IMR-90 (cell line): ENCODE measurements around the gene GRIK5. TPM values are rescaled to one million over a fixed set of nuclear protein-coding genes. Genes with fewer than 3 reads are reported as not detected.

ENCODE experiments used
- ATAC-seq: fragments of 200-7000 bp; cut with Tn5 transposase; 2 replicates; pipeline ENCODE4 v1.9.1; 2020; ENCODE audit warnings: low read depth, mild to moderate bottlenecking, moderate library complexity
- BruUV-seq: library from RNA; stranded (reverse); fragments of 400-500 nt; replicated peaks from 2 replicates; lab custom pipeline; 2021; lab: Mats Ljungman, UMichigan
- CTCF ChIA-PET: fragments of 300-600 bp; formaldehyde crosslinking; extraction: SDS; loops from one replicate; lab custom pipeline; 2021; ENCODE audit warnings: antibody characterized with exemption; lab: Yijun Ruan, JAX
- POLR2A ChIA-PET: fragments of 300-600 bp; sonication (Branson Sonifier 250); formaldehyde crosslinking; loops from one replicate; lab custom pipeline; 2022; ENCODE audit warnings: antibody characterized with exemption; ENCODE audit not compliant: unreplicated experiment; lab: Charles Lee
- DNase-seq: peaks from one replicate; pipeline ENCODE4 v3.0.0; 2013
- H2AFZ ChIP-seq: replicated peaks from 2 replicates; pipeline ENCODE3; 2013; ENCODE audit warnings: low read length, mild to moderate bottlenecking; ENCODE audit not compliant: poor library complexity
- H2AK5ac ChIP-seq: 2 replicates; pipeline ENCODE4 v1.6.1; 2013; ENCODE audit warnings: low read depth, low read length, inconsistent platforms
- H2AK9ac ChIP-seq: replicated peaks from 2 replicates; pipeline ENCODE3; 2013; ENCODE audit warnings: mild to moderate bottlenecking, low read depth, low read length, moderate library complexity; ENCODE audit not compliant: poor library complexity
- H2BK120ac ChIP-seq: 2 replicates; pipeline ENCODE4 v1.6.1; 2013; ENCODE audit warnings: low read depth, low read length, inconsistent platforms
- H2BK15ac ChIP-seq: 3 replicates; pipeline ENCODE4 v1.6.1; 2013; ENCODE audit warnings: low read depth, low read length, inconsistent platforms
- H2BK20ac ChIP-seq: 2 replicates; pipeline ENCODE4 v1.6.1; 2013; ENCODE audit warnings: low read depth, mild to moderate bottlenecking, inconsistent platforms, low read length, moderate library complexity
- H2BK5ac ChIP-seq: 2 replicates; pipeline ENCODE4 v1.6.1; 2013; ENCODE audit warnings: mild to moderate bottlenecking, low read depth, low read length, inconsistent platforms; ENCODE audit not compliant: poor library complexity, severe bottlenecking
- H3K14ac ChIP-seq: replicated peaks from 2 replicates; pipeline ENCODE4 v1.6.1; 2013; ENCODE audit warnings: low read depth, low read length, inconsistent platforms
- H3K18ac ChIP-seq: 2 replicates; pipeline ENCODE4 v1.6.1; 2013; ENCODE audit warnings: low read depth, low read length, control low read depth
- H3K23ac ChIP-seq: 2 replicates; pipeline ENCODE4 v1.6.1; 2013; ENCODE audit warnings: low read depth, low read length, inconsistent platforms
- H3K27ac ChIP-seq: 2 replicates; pipeline ENCODE4 v1.5.1; 2013; ENCODE audit warnings: mild to moderate bottlenecking, control low read depth, low read length; ENCODE audit not compliant: insufficient read depth
- H3K27me3 ChIP-seq: 2 replicates; pipeline ENCODE4 v1.6.1; 2013; ENCODE audit warnings: low read length; ENCODE audit not compliant: control insufficient read depth, insufficient read depth
- H3K36me3 ChIP-seq: 2 replicates; pipeline ENCODE4 v1.6.1; 2013; ENCODE audit warnings: low read length, mixed read lengths; ENCODE audit not compliant: control insufficient read depth, insufficient read depth
- H3K4ac ChIP-seq: 2 replicates; pipeline ENCODE4 v1.6.1; 2013; ENCODE audit warnings: low read depth, low read length, inconsistent platforms
- H3K4me1 ChIP-seq: 2 replicates; pipeline ENCODE4 v1.6.1; 2013; ENCODE audit warnings: low read length, mixed read lengths; ENCODE audit not compliant: control insufficient read depth, insufficient read depth
- H3K4me2 ChIP-seq: 2 replicates; pipeline ENCODE4 v1.6.1; 2013; ENCODE audit warnings: low read depth, mild to moderate bottlenecking, control low read depth, low read length, moderate library complexity
- H3K4me3 ChIP-seq: 2 replicates; pipeline ENCODE4 v1.5.1; 2013; ENCODE audit warnings: low read depth, mild to moderate bottlenecking, control low read depth, low read length, moderate library complexity; ENCODE audit not compliant: insufficient read depth
- H3K56ac ChIP-seq: 2 replicates; pipeline ENCODE4 v1.6.1; 2013; ENCODE audit warnings: low read length, inconsistent platforms; ENCODE audit not compliant: insufficient read depth; ENCODE audit errors: extremely low read depth
- H3K79me1 ChIP-seq, 2 experiments: 2 replicates each; pipeline ENCODE4 v1.6.1; 2013; ENCODE audit warnings: low read length in 2 of 2, inconsistent platforms in 1 of 2, low read depth in 1 of 2
- H3K9ac ChIP-seq: 2 replicates; pipeline ENCODE4 v1.6.1; 2013; ENCODE audit warnings: low read depth, low read length, control low read depth
- H3K9me1 ChIP-seq: 2 replicates; pipeline ENCODE4 v1.6.1; 2013; ENCODE audit warnings: low read length, inconsistent platforms; ENCODE audit not compliant: insufficient read depth
- H3K9me3 ChIP-seq: 2 replicates; pipeline ENCODE4 v1.6.1; 2013; ENCODE audit warnings: low read length; ENCODE audit not compliant: control insufficient read depth, insufficient read depth
- H4K20me1 ChIP-seq: 2 replicates; pipeline ENCODE4 v1.6.1; 2013; ENCODE audit warnings: low read length, inconsistent platforms; ENCODE audit not compliant: insufficient read depth
- H4K5ac ChIP-seq: 2 replicates; pipeline ENCODE4 v1.6.1; 2013; ENCODE audit warnings: mild to moderate bottlenecking, low read depth, low read length, control low read depth
- H4K8ac ChIP-seq, 2 experiments: 2 replicates each; pipeline ENCODE4 v1.6.1; 2013; ENCODE audit warnings: low read depth in 2 of 2, low read length in 2 of 2, control low read depth in 1 of 2, inconsistent platforms in 1 of 2
- H4K91ac ChIP-seq: 2 replicates; pipeline ENCODE4 v1.6.1; 2013; ENCODE audit warnings: low read depth, low read length, inconsistent platforms; ENCODE audit not compliant: insufficient read depth
- BHLHE40 ChIP-seq: fragments of 150-350 bp; IDR thresholded peaks from 2 replicates; pipeline ENCODE4 v1.6.1; 2016; ENCODE audit warnings: mild to moderate bottlenecking, low read depth, low read length
- CHD1 ChIP-seq: IDR thresholded peaks from 2 replicates; pipeline ENCODE4 v1.6.1; 2012; ENCODE audit warnings: low read depth, low read length, improper control_type of control experiment
- ELK1 ChIP-seq: fragments of 150-350 bp; IDR thresholded peaks from 2 replicates; pipeline ENCODE4 v1.6.1; 2016; ENCODE audit warnings: low read depth, mild to moderate bottlenecking, low read length, moderate library complexity, borderline replicate concordance
- MAFK ChIP-seq: IDR thresholded peaks from 2 replicates; pipeline ENCODE4 v1.6.1; 2012; ENCODE audit warnings: low read depth, low read length, improper control_type of control experiment
- NFE2L2 ChIP-seq: fragments of 150-350 bp; IDR thresholded peaks from 2 replicates; pipeline ENCODE4 v1.6.1; 2016; ENCODE audit warnings: low read depth, mild to moderate bottlenecking, low read length
- RAD21 ChIP-seq: IDR thresholded peaks from 2 replicates; pipeline ENCODE4 v1.6.1; 2012; ENCODE audit warnings: low read length, improper control_type of control experiment
- RCOR1 ChIP-seq: IDR thresholded peaks from 2 replicates; pipeline ENCODE4 v1.6.1; 2012; ENCODE audit warnings: mild to moderate bottlenecking, low read length, improper control_type of control experiment; ENCODE audit not compliant: insufficient replicate concordance
- RFX5 ChIP-seq: IDR thresholded peaks from 2 replicates; pipeline ENCODE4 v1.8.0; 2012; ENCODE audit warnings: low read depth, mild to moderate bottlenecking, low read length, moderate library complexity
- USF2 ChIP-seq: fragments of 150-350 bp; IDR thresholded peaks from 2 replicates; pipeline ENCODE4 v1.6.1; 2017; ENCODE audit warnings: mild to moderate bottlenecking, antibody characterized with exemption, low read length, low read depth
- WGBS, 2 experiments: methylation state at CpG; one replicate each; pipeline versions ENCODE4 v1.1.5 to v1.1.7; 2013; ENCODE audit warnings: missing lambda C conversion rate in 2 of 2; ENCODE audit not compliant: insufficient read length in 1 of 2; ENCODE audit errors: extremely low coverage in 2 of 2; 5-methylcytosine and 5-hydroxymethylcytosine counted together
- dilution Hi-C: fragments of 300-500 bp; cut with HindIII; formaldehyde crosslinking; loops from one replicate; pipeline ENCODE4 v1.14.3; 2018; ENCODE audit warnings: low sequenced_read_pairs; ENCODE audit not compliant: unreplicated experiment
- in situ Hi-C: fragments of 300-500 bp; cut with MboI; formaldehyde crosslinking; loops from 3 replicates; pipeline ENCODE4 v1.14.3; 2019; ENCODE audit warnings: low sequenced_read_pairs, inconsistent platforms, mixed read lengths
- intact Hi-C: fragments of 100-400 bp; cut with micrococcal nuclease; formaldehyde crosslinking; loops from 2 replicates; pipeline ENCODE4 v1.10.0; 2022
- polyA plus RNA-seq, 3 experiments: library from polyadenylated mRNA; depleted of rRNA; stranded (reverse); fragments of >200 nt; gene quantifications; 2 replicates each; pipeline ENCODE4 v1.2.3, GENCODE V29; 2012; ENCODE audit warnings: low replicate concordance in 1 of 3
- total RNA-seq: library from RNA; depleted of rRNA; stranded (reverse); fragments of >200 nt; gene quantifications from 2 replicates; pipeline ENCODE4 v1.2.3, GENCODE V29; 2012
- TF ChIP-seq, protein P1 (sequence below): conservative IDR thresholded peaks from 2 replicates; pipeline ENCODE4 v1.5.1; 2012; ENCODE audit warnings: mild to moderate bottlenecking, low read depth, low read length, improper control_type of control experiment

Gene GRIK5
- total and polyA plus RNA-seq, 2 of the 4 experiments (the other 2 are of a cell fraction), result 0.10 TPM; not detected in 1

GRCh38 chr19:42074513-42075363, 4.7 kb upstream of the GRIK5 start:
- in situ Hi-C loops (no loop called here), dilution Hi-C loops (no loop called here), intact Hi-C loops (no loop called here)
- Histone ChIP-seq H2BK15ac (no peak overlapping the region), H3K9me1 (peaks cover 25% of the 10 kb centered on the region), H3K9me3 (no peaks in the 10 kb centered on the region), H2BK5ac (peak overlapping the region; percentile 86), H3K4ac (peak overlapping the region; percentile 99), H3K79me1 (peaks cover 12 to 46% of the 10 kb centered on the region in 2 experiments), H3K4me3 (peak overlapping the region; percentile 75), H3K14ac (peak overlapping the region; percentile 100), H4K5ac (peak overlapping the region; percentile 98), H3K4me2 (peak overlapping the region; percentile 85), H3K9ac (peak overlapping the region; percentile 95), H2BK20ac (no peak overlapping the region), H3K36me3 (peaks cover 13% of the 10 kb centered on the region), H3K4me1 (peaks cover 9% of the 10 kb centered on the region), H3K27ac (peak overlapping the region; percentile 92), H3K56ac (peak overlapping the region; percentile 90; the same call in 1 of the 2 replicates), H2AK5ac (peak overlapping the region; percentile 95), H2BK120ac (no peak overlapping the region), H4K8ac (peak overlapping the region; percentile 99 to 100), H3K27me3 (peaks cover 13% of the 10 kb centered on the region), H4K91ac (peak overlapping the region; percentile 98), H3K23ac (peak overlapping the region; percentile 99), H2AK9ac (peak overlapping the region; percentile 96), H4K20me1 (peaks cover 32% of the 10 kb centered on the region), H2AFZ (peak overlapping the region; percentile 94), H3K18ac (no peak overlapping the region)
- TF ChIP-seq MAFK, result no peak
- TF ChIP-seq BHLHE40, result no peak
- TF ChIP-seq, protein P1, sequence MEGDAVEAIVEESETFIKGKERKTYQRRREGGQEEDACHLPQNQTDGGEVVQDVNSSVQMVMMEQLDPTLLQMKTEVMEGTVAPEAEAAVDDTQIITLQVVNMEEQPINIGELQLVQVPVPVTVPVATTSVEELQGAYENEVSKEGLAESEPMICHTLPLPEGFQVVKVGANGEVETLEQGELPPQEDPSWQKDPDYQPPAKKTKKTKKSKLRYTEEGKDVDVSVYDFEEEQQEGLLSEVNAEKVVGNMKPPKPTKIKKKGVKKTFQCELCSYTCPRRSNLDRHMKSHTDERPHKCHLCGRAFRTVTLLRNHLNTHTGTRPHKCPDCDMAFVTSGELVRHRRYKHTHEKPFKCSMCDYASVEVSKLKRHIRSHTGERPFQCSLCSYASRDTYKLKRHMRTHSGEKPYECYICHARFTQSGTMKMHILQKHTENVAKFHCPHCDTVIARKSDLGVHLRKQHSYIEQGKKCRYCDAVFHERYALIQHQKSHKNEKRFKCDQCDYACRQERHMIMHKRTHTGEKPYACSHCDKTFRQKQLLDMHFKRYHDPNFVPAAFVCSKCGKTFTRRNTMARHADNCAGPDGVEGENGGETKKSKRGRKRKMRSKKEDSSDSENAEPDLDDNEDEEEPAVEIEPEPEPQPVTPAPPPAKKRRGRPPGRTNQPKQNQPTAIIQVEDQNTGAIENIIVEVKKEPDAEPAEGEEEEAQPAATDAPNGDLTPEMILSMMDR, result no peak
- no peak for TF ChIP-seq RCOR1
- TF ChIP-seq CHD1, result no peak
- TF ChIP-seq ELK1, result no peak
- TF ChIP-seq RAD21, result no peak
- TF ChIP-seq NFE2L2, result no peak
- no peak for TF ChIP-seq USF2
- TF ChIP-seq RFX5, result no peak
- DNase-seq (no peak), ATAC-seq (no peak)
- CTCF ChIA-PET, result no interaction called here
- 51% methylated on average over 10 of the region's 27 CpGs; no CpG with 5 or more reads in 1 of the 2 experiments for WGBS, 2 experiments
- POLR2A ChIA-PET, result no interaction called here
- BruUV-seq, result TSS peak; percentile 38
